Measurements from ENCODE around the gene GP1BA.

The GP1BA gene

DNA sequence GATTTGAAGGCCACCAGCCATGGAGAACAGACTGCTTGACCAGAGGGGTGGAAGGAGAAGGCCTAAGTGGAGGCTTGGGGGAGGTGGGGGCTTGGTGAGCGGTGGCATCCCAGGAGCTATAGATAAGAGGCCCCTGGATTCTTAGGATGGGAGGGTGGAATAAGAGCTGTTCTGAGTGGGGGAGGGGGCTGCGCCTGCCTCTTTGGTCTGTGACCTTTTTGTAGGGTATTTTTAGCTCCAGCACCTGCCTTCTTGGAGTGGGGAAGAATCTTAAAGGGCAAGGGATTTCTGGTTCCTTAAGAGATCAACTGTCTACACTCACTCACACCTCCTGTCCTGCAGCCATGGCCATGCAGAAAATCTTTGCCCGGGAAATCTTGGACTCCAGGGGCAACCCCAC is 19.4 kb downstream of the GP1BA start:
- CTCF ChIA-PET, result interaction anchor here (0.9 to 3.8 kb wide), 7 partner anchors 11 to 111 kb away, joined by 3 to 13 read pairs (median 11); partner anchors contain the start of genes CAMTA2 and SPAG7
- POLR2A ChIA-PET, result interaction anchor here (0.9 to 4.4 kb wide), 3 partner anchors 11 to 19 kb away, joined by 3 to 34 read pairs (median 4); partner anchors contain the start of genes RNF167, SLC25A11 and SPAG7
- no peak for DNase-seq (ENCODE audit: extremely low spot score)
- TF ChIP-seq CTCF (IDR thresholded peaks at IDR 0.05; ENCODE audit: control extremely low read depth, extremely low read depth, low read depth, missing control alignments), result no peak

- ChIA-PET CTCF (interaction anchor here (1.0 to 3.8 kb wide), 7 partner anchors 9 to 109 kb away, joined by 3 to 13 read pairs (median 11); partner anchors contain the start of genes CAMTA2 and SPAG7), POLR2A (interaction anchor here (0.6 to 1.4 kb wide), 3 partner anchors 14 to 418 kb away, joined by 4 to 8 read pairs (median 6); partner anchors contain the start of genes RNF167, SLC25A11 and SPAG7)
- TF ChIP-seq CTCF (IDR thresholded peaks at IDR 0.05; ENCODE audit: control extremely low read depth, extremely low read depth, low read depth, missing control alignments), result no peak
- DNase-seq (ENCODE audit: extremely low spot score), result no peak
Measured at GRCh38 chr17:4953451-4953961, 21.4 kb downstream of the GP1BA start.

DNA sequence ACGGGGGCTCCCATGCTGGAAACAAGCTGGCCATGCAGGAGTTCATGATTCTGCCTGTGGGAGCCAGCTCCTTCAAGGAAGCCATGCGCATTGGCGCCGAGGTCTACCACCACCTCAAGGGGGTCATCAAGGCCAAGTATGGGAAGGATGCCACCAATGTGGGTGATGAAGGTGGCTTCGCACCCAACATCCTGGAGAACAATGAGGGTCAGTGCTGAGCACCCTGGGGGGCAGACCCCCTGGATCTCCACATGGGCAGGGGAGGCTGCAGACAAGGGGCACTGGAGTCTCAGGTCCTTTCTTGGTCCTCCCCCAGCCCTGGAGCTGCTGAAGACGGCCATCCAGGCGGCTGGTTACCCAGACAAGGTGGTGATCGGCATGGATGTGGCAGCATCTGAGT is 23.0 kb downstream of the GP1BA start:
- ChIA-PET POLR2A (interaction anchor here (0.6 to 1.9 kb wide), 3 partner anchors 12 to 256 kb away, joined by 3 to 9 read pairs (median 4); partner anchors contain the start of gene SPAG7), CTCF (interaction anchor here (0.6 to 3.5 kb wide), 7 partner anchors 10 to 90 kb away, joined by 3 to 23 read pairs (median 4); partner anchors contain the start of gene SPAG7)
- TF ChIP-seq CTCF (IDR thresholded peaks at IDR 0.05; ENCODE audit: control extremely low read depth, extremely low read depth, low read depth, missing control alignments), result no peak
- no peak for DNase-seq (ENCODE audit: extremely low spot score)

GRCh38 chr17:4956493-4957061 is 24.5 kb downstream of the GP1BA start:
- DNase-seq (ENCODE audit: extremely low spot score), result no peak

DNA sequence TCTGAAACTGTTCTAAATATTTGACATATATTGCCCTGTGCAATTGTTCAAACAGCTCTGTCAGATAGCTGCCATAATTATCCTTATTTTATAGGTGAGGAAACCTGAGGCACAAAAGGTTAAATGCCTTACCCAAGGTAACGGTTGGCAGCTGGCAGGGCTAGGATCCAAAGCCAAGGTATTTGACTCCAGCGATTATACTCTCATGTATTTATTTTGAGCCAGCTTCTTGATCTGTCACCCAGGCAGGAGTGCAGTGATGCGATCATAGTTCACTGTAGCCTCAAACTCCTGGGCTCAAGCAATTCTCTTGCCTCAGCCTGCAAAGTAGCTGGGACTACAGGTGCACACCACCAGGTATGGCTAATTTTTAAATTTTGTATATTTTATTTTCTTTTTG is 26.0 kb downstream of the GP1BA start:
- CTCF ChIA-PET, result interaction anchor here (1.0 to 3.9 kb wide), 4 partner anchors 8 to 55 kb away, joined by 3 to 35 read pairs (median 14); partner anchors contain the start of genes CHRNE and SPAG7
- TF ChIP-seq CTCF (IDR thresholded peaks at IDR 0.05; ENCODE audit: control extremely low read depth, extremely low read depth, low read depth, missing control alignments), result no peak
- POLR2A ChIA-PET, result interaction anchor here (1.4 kb wide), 1 partner anchor 9 kb away, joined by 12 read pairs; the partner anchor contains the start of gene SPAG7
- no peak for DNase-seq (ENCODE audit: extremely low spot score)

More at GRCh38 chr17:4956493-4957061, 24.5 kb downstream of the GP1BA start:
- ChIA-PET POLR2A (interaction anchor here (2.0 kb wide), 1 partner anchor 17 kb away, joined by 8 read pairs; the partner anchor contains the start of genes RNF167 and SLC25A11), CTCF (interaction anchor here (0.7 to 3.9 kb wide), 13 partner anchors 10 to 106 kb away, joined by 3 to 35 read pairs (median 4); partner anchors contain the start of genes CHRNE, RNF167, SLC25A11 and SPAG7)
- TF ChIP-seq CTCF (IDR thresholded peaks at IDR 0.05; ENCODE audit: control extremely low read depth, extremely low read depth, low read depth, missing control alignments), result peak; percentile 59

GRCh38 chr17:4959261-4959965 is 27.3 kb downstream of the GP1BA start:
- no peak for DNase-seq (ENCODE audit: extremely low spot score)
- CTCF ChIA-PET, result interaction anchor here (1.1 to 3.9 kb wide), 2 partner anchors 7 to 51 kb away, joined by 3 to 35 read pairs; partner anchors contain the start of gene SPAG7
- TF ChIP-seq CTCF (IDR thresholded peaks at IDR 0.05; ENCODE audit: control extremely low read depth, extremely low read depth, low read depth, missing control alignments), result no peak
- POLR2A ChIA-PET, result no interaction called here
